AG04450 (cell line): ENCODE results near the gene SYTL1. TPM values are rescaled to one million over a fixed set of nuclear protein-coding genes. Genes with fewer than 3 reads are reported as not detected.

Source experiments
- CTCF ChIA-PET: fragments of 300-600, 350-600 bp; formaldehyde crosslinking; extraction: SDS; loops from one replicate; lab custom pipeline; 2022; ENCODE audit warnings: antibody characterized with exemption, inconsistent platforms; lab: Charles Lee
- POLR2A ChIA-PET: fragments of 350-600 bp; formaldehyde crosslinking; extraction: SDS; loops from one replicate; lab custom pipeline; 2021; ENCODE audit warnings: antibody characterized with exemption, inconsistent platforms; lab: Yijun Ruan, JAX
- DNase-seq: peaks from one replicate; pipeline ENCODE4 v3.0.0-alpha.2; 2011; ENCODE audit warnings: low read depth, low spot score
- H3K27ac ChIP-seq: one replicate; pipeline ENCODE4 v1.5.1; 2012; ENCODE audit warnings: low read depth, low read length, control low read depth
- H3K27me3 ChIP-seq: one replicate; pipeline ENCODE4 v1.6.0; 2012; ENCODE audit warnings: low read length; ENCODE audit not compliant: control insufficient read depth, insufficient read depth
- H3K4me3 ChIP-seq: 2 replicates; pipeline ENCODE4 v1.5.1; 2011; ENCODE audit warnings: mild to moderate bottlenecking, low read depth, low read length, control low read depth
- H3K9me3 ChIP-seq: 2 replicates; pipeline ENCODE4 v1.5.1; 2012; ENCODE audit warnings: low read length; ENCODE audit not compliant: control insufficient read depth, insufficient read depth
- polyA plus RNA-seq: library from polyadenylated mRNA; depleted of rRNA; stranded (reverse); fragments of >200 nt; gene quantifications from 2 replicates; pipeline ENCODE4 v1.2.3, GENCODE V29; 2011
- TF ChIP-seq, protein P1 (sequence below): IDR thresholded peaks from 2 replicates; pipeline ENCODE4 v1.5.1; 2011; ENCODE audit warnings: low read depth, low read length, control low read depth, inconsistent platforms

SYTL1 gene
- polyA plus RNA-seq, 1 experiment = 0.35 TPM

DNA sequence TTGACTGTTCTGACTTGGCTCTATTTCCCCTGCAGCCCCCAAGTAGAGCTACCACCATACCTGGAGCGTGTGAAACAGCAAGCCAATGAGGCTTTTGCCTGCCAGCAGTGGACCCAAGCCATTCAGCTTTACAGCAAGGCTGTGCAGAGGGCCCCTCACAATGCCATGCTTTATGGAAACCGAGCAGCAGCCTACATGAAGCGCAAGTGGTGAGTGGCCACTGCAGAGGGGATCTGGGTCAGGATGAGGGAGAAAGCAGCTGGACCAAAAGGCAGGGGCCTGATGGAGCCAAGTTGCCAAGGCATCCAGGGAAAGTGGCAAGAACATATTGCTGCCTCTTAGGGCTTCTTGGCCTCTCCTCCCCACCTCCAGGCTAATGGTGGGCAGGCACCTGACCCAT is 43.9 kb upstream of the SYTL1 start:
- Histone ChIP-seq H3K27ac (no peak overlapping the region), H3K4me3 (no peak overlapping the region), H3K9me3 (no peaks in the 10 kb centered on the region), H3K27me3 (no peaks in the 10 kb centered on the region)
- CTCF ChIA-PET = interaction anchor here (1.0 to 10.3 kb wide), 14 partner anchors 11 to 365 kb away, joined by 3 to 168 read pairs (median 20); partner anchors contain the start of genes AHDC1, CD164L2, GPR3 and MAP3K6
- POLR2A ChIA-PET = interaction anchor here (0.5 kb wide), 1 partner anchor 63 kb away, joined by 3 read pairs; no protein-coding TSS in a partner anchor
- TF ChIP-seq, protein P1, sequence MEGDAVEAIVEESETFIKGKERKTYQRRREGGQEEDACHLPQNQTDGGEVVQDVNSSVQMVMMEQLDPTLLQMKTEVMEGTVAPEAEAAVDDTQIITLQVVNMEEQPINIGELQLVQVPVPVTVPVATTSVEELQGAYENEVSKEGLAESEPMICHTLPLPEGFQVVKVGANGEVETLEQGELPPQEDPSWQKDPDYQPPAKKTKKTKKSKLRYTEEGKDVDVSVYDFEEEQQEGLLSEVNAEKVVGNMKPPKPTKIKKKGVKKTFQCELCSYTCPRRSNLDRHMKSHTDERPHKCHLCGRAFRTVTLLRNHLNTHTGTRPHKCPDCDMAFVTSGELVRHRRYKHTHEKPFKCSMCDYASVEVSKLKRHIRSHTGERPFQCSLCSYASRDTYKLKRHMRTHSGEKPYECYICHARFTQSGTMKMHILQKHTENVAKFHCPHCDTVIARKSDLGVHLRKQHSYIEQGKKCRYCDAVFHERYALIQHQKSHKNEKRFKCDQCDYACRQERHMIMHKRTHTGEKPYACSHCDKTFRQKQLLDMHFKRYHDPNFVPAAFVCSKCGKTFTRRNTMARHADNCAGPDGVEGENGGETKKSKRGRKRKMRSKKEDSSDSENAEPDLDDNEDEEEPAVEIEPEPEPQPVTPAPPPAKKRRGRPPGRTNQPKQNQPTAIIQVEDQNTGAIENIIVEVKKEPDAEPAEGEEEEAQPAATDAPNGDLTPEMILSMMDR = no peak
- no peak for DNase-seq

DNA sequence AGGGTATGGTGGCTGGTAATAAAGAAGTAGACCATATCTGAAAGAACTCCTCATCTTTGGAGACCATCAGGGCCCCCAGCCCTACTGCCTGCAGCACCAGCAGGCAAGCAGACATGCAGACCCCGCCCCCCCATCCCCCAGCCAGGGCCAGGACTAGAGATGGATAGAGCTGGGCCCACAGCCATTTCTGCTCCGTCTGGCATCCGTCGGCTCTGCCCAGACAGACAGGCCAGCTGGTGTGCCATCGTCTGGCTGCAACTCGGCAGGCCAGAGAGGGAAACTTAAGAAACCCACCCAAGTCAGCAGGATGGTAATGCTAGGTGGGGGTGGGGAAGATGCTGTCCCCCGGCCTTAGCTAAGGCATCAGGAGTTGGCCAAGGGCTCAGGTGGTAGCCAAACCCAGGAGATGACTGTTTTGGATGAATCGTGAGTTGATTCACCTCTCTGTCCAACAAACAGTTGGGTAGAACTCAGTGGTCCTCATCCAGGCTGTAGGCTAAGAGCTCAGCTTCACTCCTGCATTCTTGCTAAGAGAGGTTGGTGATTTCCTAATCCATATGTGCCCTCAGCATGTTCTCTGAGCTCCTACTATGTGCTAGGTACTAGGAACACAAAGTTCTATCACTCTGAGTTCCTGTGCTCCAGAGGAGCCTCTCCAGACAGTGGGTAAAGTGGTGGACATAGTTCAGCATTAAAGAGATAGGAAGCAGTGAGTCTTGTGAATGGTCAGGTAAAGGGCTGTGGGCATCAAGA is 43.0 kb upstream of the SYTL1 start:
- TF ChIP-seq, protein P1 = no peak
- DNase-seq = no peak
- Histone ChIP-seq H3K27me3 (no peaks in the 10 kb centered on the region), H3K27ac (peak overlapping the region; percentile 97), H3K9me3 (no peaks in the 10 kb centered on the region), H3K4me3 (no peak overlapping the region)
- ChIA-PET POLR2A (interaction anchor here (0.5 to 2.4 kb wide), 13 partner anchors 10 to 305 kb away, joined by 3 to 27 read pairs (median 4); partner anchors contain the start of genes MAP3K6, SLC9A1 and SYTL1), CTCF (interaction anchor here (0.6 to 10.3 kb wide), 15 partner anchors 14 to 364 kb away, joined by 3 to 168 read pairs (median 19); partner anchors contain the start of genes AHDC1, GPR3 and MAP3K6)

DNA sequence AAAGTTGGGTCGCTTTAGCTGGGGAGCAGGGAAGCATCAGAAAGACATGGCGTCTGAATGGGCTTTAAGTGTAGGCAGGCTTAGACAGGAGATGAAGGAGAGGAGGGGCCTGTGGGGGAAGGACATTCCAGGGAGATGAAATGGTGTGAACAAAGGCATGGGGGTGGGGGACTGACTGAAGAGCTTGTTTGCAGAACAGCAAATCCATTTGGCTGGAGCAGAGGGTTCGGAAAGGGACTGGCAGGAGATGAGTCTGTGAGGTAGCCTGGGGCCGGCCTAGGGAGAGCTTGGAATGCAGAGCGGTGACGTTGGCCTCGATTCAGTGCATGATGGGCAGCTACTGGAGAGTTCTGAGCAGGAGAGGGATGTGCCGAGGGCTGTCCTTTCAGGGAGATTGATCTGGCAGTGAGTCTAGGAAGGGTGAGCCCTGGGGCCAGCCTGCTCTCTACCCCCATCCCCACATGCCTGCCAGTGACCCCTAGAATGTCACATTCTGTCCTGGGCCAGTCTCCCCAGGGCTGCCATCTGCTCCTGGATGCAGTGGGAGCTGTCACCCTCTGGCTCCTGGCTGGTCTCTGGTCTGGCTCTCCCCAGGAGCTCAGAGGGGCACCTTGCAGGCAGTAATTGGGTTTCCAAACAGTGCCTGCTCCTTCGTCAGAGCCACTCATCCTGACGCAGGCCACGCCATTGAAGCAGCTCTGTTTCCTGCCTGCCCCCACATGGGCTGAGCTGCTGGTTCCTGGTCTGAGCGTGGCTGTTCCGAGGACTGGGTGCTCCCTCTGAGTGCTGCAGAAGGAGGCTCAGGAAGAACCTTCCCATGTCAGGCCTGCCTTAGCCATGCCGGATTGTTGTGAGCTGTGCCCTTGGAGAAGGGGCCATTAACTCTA is 42.2 kb upstream of the SYTL1 start:
- POLR2A ChIA-PET = interaction anchor here (0.6 to 2.4 kb wide), 19 partner anchors 9 to 305 kb away, joined by 3 to 27 read pairs (median 4); partner anchors contain the start of genes AHDC1, MAP3K6, SLC9A1 and SYTL1
- peak; percentile 99 for DNase-seq
- TF ChIP-seq, protein P1 = no peak
- CTCF ChIA-PET = interaction anchor here (0.5 to 10.3 kb wide), 29 partner anchors 10 to 370 kb away, joined by 3 to 168 read pairs (median 5); partner anchors contain the start of genes AHDC1, GPR3, MAP3K6 and SLC9A1
- Histone ChIP-seq H3K9me3 (no peaks in the 10 kb centered on the region), H3K4me3 (no peak overlapping the region), H3K27me3 (no peaks in the 10 kb centered on the region), H3K27ac (peak overlapping the region; percentile 97)

DNA sequence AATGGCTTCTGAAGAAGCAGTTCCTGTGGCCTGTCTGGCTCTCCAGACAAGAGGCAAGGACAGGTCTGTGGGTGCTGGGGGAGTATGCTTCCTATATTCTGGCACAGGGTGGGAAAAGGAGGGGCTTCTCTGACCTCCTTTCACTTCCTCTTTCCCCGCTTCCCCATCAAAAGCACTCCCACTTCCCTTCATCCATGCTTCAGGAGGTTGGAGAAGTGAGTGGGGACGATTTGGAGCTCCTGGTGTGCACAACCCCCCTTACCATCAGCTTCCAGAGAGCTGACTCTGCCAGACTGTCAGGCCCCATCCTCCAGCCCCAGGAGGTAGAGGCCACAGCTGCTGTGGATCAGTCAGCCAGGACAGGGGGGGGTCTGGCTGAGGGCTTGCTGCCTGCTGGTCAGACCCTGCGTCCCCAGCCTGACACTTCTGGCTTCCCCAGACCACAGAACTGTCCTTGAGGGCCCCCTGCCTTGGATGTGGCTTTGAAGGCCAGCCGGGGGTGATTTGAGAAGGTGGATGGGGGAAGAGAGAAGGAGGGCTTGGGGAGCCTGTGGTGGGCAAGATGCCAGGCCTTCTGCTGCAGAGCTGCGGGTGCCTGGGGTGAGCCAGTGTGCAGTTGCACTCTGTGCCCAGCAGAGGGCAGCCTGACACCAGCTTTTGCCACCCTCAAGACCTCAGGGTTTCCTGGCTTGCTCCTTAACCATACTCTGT is 41.3 kb upstream of the SYTL1 start:
- H3K27ac ChIP-seq = peak overlapping the region; percentile 97

More for the DNA sequence above, 41.3 kb upstream of the SYTL1 start:
- DNase-seq = peak; percentile 93
- CTCF ChIA-PET = interaction anchor here (0.5 to 10.3 kb wide), 31 partner anchors 9 to 362 kb away, joined by 3 to 168 read pairs (median 6); partner anchors contain the start of genes AHDC1, GPR3 and MAP3K6
- peak overlapping the region; percentile 29; the same call in 1 of the 2 replicates for H3K4me3 ChIP-seq
- TF ChIP-seq, protein P1 = peak; percentile 96
- H3K9me3 ChIP-seq = no peaks in the 10 kb centered on the region
- H3K27me3 ChIP-seq = no peaks in the 10 kb centered on the region
- POLR2A ChIA-PET = interaction anchor here (0.7 to 2.4 kb wide), 13 partner anchors 13 to 304 kb away, joined by 3 to 27 read pairs (median 5); partner anchors contain the start of genes AHDC1, MAP3K6 and SYTL1
